GM21619 (cell line): ENCODE measurements around the gene TICRR.
"Not testable (repeated sequence)": the region's sequence is repeated elsewhere in the genome, so short reads cannot be mapped to it uniquely, and the experiment has no call there.

Source experiments
- ATAC-seq: cut with Tn5 transposase; IDR thresholded peaks from one replicate; pipeline ENCODE4 v1.9.1; 2021; ENCODE audit not compliant: unreplicated experiment

The TICRR gene

DNA sequence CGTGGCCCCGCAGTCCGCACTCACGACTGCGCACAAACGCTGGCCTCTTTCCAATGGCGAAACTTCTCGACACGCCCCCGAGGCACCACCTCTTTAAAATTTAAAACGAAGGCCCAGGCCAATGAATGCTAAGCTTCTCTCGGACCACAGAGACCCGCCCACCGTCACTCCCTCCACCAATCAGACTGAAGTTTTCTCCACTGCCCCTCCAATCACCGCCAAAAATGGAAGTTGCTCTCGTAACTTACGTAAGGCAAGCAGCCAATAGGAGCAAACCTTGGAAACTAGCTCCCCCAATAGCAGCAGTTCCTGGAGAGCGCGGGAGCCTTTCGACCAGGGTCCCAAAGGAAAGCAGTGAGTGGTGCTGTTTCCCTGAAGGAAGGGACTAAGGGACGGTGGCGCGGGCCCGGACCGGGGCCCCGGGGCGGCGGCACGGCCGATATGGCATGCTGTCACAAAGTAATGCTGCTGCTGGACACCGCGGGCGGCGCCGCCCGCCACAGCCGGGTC, at the start of gene TICRR:
TSS of gene TICRR (plus strand) at position 324 of the 510 bp plus-strand sequence. CDS start at position 442, 118 bp downstream.
- peak; percentile 90 for ATAC-seq

GRCh38 chr15:89526181-89526580, 49.1 kb upstream of the TICRR start:
- no peak for ATAC-seq

GRCh38 chr15:89526601-89527441, 48.4 kb upstream of the TICRR start:
- no peak for ATAC-seq

GRCh38 chr15:89528757-89529352, 46.4 kb upstream of the TICRR start:
- ATAC-seq = no peak

GRCh38 chr15:89530976-89531375, 44.3 kb upstream of the TICRR start:
- no peak for ATAC-seq

DNA sequence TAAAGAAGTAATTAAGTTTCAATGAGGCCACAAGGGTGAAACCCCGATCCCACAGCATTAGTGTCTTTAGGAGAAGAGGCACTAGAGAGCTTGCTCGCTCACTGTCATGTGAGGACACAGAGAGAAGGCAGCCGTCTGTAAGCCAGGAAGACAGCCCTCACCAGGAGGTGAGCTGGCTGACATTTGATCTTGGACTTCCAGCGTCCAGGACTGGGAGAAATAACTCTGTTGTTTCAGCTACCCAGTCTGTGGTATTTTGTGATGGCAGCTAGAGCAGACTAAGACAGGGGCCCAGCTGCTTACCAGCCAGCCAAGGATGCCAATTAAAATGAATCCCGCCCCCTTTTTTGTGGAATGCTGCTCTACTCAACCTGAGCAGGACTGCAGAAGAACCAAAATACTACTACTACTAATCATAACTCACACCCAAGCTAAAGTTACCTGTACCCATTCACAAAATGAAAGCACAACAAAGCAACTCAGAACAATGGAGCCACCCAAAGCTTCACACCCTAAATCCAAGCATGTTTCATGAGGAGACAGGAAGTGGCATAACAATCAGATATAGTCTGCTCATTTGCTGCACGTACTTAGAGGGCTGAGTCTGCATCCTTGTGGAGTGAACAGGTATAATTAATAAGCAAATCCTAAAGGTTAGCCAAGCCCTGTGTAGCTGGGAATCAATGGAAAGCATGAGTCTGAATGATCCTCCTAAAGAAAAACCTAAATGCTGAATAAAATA, 43.3 kb upstream of the TICRR start:
- no peak for ATAC-seq

- no peak for ATAC-seq
Observed at GRCh38 chr15:89533861-89534544, 41.3 kb upstream of the TICRR start.

DNA sequence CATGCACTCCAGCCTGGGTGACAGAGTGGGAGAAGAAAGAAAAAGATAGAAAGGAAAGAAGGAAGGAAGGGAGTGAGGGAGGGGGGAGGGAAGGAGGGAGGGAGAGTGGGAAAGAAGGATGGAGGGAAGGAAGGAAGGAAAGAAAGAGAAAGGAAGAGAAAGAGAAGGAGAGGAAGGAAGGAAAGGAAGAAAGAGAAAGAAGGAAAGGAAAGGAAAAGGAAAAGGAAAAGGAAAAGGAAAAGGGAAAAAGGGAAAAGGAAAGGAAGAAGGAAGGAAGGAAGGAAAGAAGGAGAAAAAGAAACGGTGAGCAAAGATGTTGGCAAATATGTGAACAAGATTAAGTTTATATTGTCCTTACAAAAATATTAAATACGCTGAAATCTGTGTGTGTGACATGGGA, 36.2 kb upstream of the TICRR start:
- ATAC-seq = no peak

DNA sequence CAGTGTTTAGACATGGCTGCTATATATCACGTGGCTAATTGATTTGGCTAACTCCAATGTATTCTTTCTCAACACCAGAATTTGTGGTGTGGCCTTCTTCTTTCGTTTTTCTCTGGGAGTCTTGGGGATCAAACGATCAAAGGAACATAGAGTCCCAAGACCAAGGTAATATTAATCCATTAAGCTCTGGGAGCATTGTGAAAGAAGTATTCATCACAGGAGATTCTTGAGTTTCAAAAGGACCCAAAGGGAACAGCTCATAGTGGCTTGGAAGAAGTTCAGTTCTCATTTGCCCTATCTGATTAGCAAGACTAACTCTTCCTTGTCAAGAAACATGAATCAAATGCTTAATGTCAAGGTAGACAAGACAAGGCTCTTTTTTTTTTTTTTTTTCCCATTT, 32.9 kb upstream of the TICRR start:
- no peak for ATAC-seq

DNA sequence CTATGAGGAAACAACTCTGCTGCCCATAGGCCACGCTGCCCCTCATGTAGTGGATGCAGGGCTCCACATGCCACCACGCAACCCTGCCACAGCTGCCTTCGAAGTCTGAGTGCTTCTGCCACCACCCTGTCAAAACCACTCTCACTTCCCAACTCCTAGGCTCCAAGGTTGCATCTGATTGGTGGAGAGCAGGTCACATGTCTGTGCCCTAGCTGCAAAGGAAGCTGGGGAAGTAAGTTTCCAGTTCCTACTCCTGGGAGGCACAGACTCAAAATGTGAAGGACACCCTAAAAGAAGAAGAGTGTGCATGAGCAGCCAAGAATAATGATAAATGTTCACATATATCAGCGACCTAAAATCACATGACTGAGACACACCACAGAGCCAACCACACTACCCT, 31.9 kb upstream of the TICRR start:
- ATAC-seq = no peak

DNA sequence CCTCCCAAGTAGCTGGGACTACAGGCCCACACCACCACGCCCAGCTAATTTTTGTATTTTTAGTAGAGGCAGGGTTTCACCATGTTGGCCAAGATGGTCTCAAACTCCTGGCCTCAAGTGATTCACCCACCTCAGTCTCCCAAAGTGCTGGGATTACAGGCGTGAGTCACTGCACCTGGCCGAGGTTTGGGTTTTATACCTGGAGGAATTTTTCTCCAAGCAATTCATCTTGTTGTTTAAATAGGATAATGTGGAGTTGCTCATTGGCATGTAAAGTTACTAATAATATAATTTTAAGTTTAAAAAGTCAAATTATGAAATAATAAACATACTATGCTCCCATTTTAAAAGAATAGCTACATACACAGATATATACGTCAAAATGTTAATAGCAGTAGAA, 26.1 kb upstream of the TICRR start:
- ATAC-seq = not testable (repeated sequence)

- no peak for ATAC-seq
Observed at GRCh38 chr15:89550427-89550826, 24.8 kb upstream of the TICRR start.

- peak; percentile 72 for ATAC-seq
Observed at GRCh38 chr15:89551550-89551949, 23.7 kb upstream of the TICRR start.

GRCh38 chr15:89553632-89554031, 21.6 kb upstream of the TICRR start:
- ATAC-seq = no peak

- ATAC-seq = no peak
Observed at GRCh38 chr15:89554247-89554646, 21.0 kb upstream of the TICRR start.

GRCh38 chr15:89555768-89556167, 19.5 kb upstream of the TICRR start:
- no peak for ATAC-seq

- no peak for ATAC-seq
Observed at GRCh38 chr15:89556413-89557262, 18.6 kb upstream of the TICRR start.

GRCh38 chr15:89559769-89560264, 15.5 kb upstream of the TICRR start:
- ATAC-seq = no peak

GRCh38 chr15:89566181-89566580, 9.1 kb upstream of the TICRR start:
- no peak for ATAC-seq
